Hepatocyte (in vitro differentiated cells): Measurements from ENCODE around the gene ST14. TPM values are rescaled to one million over a fixed set of nuclear protein-coding genes. Genes with fewer than 3 reads are reported as not detected.

Experiments used
- DNase-seq: peaks from one replicate; pipeline ENCODE4 v3.0.0-alpha.2; 2016; ENCODE audit warnings: low spot score
- H2AFZ ChIP-seq: fragments of 200-600 bp; sonication (generic); 2 replicates; pipeline ENCODE4 v1.6.0; 2016; ENCODE audit warnings: antibody characterized with exemption, mild to moderate bottlenecking
- H3K27ac ChIP-seq: fragments of 200-600 bp; sonication (generic); 2 replicates; pipeline ENCODE4 v1.5.1; 2016; ENCODE audit warnings: mild to moderate bottlenecking
- H3K27me3 ChIP-seq: fragments of 200-600 bp; sonication (generic); 2 replicates; pipeline ENCODE4 v1.6.1; 2016
- H3K36me3 ChIP-seq: fragments of 200-600 bp; sonication (generic); replicated peaks from 2 replicates; pipeline ENCODE4 v1.5.1; 2016; ENCODE audit warnings: low read depth; ENCODE audit not compliant: insufficient read depth
- H3K4me1 ChIP-seq: fragments of 200-600 bp; sonication (generic); 2 replicates; pipeline ENCODE4 v1.5.1; 2016; ENCODE audit warnings: mild to moderate bottlenecking, moderate library complexity; ENCODE audit not compliant: insufficient read depth
- H3K4me2 ChIP-seq: fragments of 200-600 bp; sonication (generic); 2 replicates; pipeline ENCODE4 v1.6.0; 2016
- H3K4me3 ChIP-seq: fragments of 200-600 bp; sonication (generic); 2 replicates; pipeline ENCODE4 v1.5.1; 2016; ENCODE audit warnings: mild to moderate bottlenecking
- H3K79me2 ChIP-seq: fragments of 200-600 bp; sonication (generic); 2 replicates; pipeline ENCODE4 v1.6.0; 2017; ENCODE audit warnings: mild to moderate bottlenecking
- H3K9me2 ChIP-seq: fragments of 200-600 bp; sonication (generic); replicated peaks from 2 replicates; pipeline ENCODE4 v1.6.0; 2017; ENCODE audit warnings: mild to moderate bottlenecking; ENCODE audit not compliant: insufficient read depth
- H3K9me3 ChIP-seq: fragments of 200-600 bp; sonication (generic); 2 replicates; pipeline ENCODE4 v1.5.1; 2016; ENCODE audit warnings: low read depth, mild to moderate bottlenecking
- H4K20me1 ChIP-seq: fragments of 200-600 bp; sonication (generic); 2 replicates; pipeline ENCODE4 v1.6.0; 2016; ENCODE audit warnings: mild to moderate bottlenecking; ENCODE audit not compliant: insufficient read depth, poor library complexity, severe bottlenecking
- CTCF ChIP-seq: fragments of 200-600 bp; sonication (generic); IDR thresholded peaks from 2 replicates; pipeline ENCODE4 v1.5.1; 2016; ENCODE audit warnings: antibody characterized with exemption, mild to moderate bottlenecking; ENCODE audit not compliant: poor library complexity
- EZH2 ChIP-seq: fragments of 200-600 bp; sonication (generic); IDR thresholded peaks from 2 replicates; pipeline ENCODE4 v1.6.1; 2016; ENCODE audit warnings: antibody characterized with exemption, mild to moderate bottlenecking, borderline replicate concordance
- EZH2phosphoT487 ChIP-seq: fragments of 200-600 bp; sonication (generic); IDR thresholded peaks from one replicate; pipeline ENCODE4 v1.6.1; 2018; ENCODE audit warnings: antibody characterized with exemption, mild to moderate bottlenecking, low read depth, moderate library complexity; ENCODE audit not compliant: unreplicated experiment, severe bottlenecking
- WGBS: methylation state at CpG from one replicate; pipeline ENCODE4 v1.1.6; 2016; ENCODE audit warnings: low lambda C conversion rate; ENCODE audit errors: missing lambda C conversion rate; 5-methylcytosine and 5-hydroxymethylcytosine counted together
- polyA plus RNA-seq: library from polyadenylated mRNA; unstranded; fragments of >200 nt; fragmentation: Nextera tagmentation; extraction: Ambion mirVana; gene quantifications from 2 replicates; pipeline ENCODE4 v1.2.1, GENCODE V29; 2016
- total RNA-seq: library from RNA; depleted of rRNA; stranded (reverse); fragments of >200 nt; gene quantifications from 2 replicates; pipeline ENCODE4 v1.2.3, GENCODE V29; 2014

Gene ST14
- total and polyA plus RNA-seq, 2 experiments from 2014 or later = 85.2 to 93.3 TPM

- Histone ChIP-seq H3K4me2 (no peak overlapping the region), H3K36me3 (no peaks in the 10 kb centered on the region), H3K4me1 (no peaks in the 10 kb centered on the region), H2AFZ (no peak overlapping the region), H3K4me3 (no peak overlapping the region), H3K27me3 (no peaks in the 10 kb centered on the region), H3K9me3 (no peaks in the 10 kb centered on the region), H3K27ac (no peak overlapping the region), H3K9me2 (no peaks in the 10 kb centered on the region), H4K20me1 (no peaks in the 10 kb centered on the region), H3K79me2 (peaks cover 4% of the 10 kb centered on the region)
- TF ChIP-seq EZH2 (no peak), CTCF (peak; percentile 87)
- DNase-seq = peak; percentile 83
- WGBS = 69% methylated on average over 9 of the region's 9 CpGs
Measured at GRCh38 chr11:130131961-130132850, 27.4 kb upstream of the ST14 start.

GRCh38 chr11:130133716-130134115 lies 25.9 kb upstream of the ST14 start:
- Histone ChIP-seq H4K20me1 (no peaks in the 10 kb centered on the region), H3K36me3 (no peaks in the 10 kb centered on the region), H2AFZ (no peak overlapping the region), H3K79me2 (peaks cover 7% of the 10 kb centered on the region), H3K27me3 (no peaks in the 10 kb centered on the region), H3K4me3 (no peak overlapping the region), H3K9me3 (no peaks in the 10 kb centered on the region), H3K4me2 (no peak overlapping the region), H3K27ac (no peak overlapping the region), H3K9me2 (no peaks in the 10 kb centered on the region), H3K4me1 (no peaks in the 10 kb centered on the region)
- no peak for DNase-seq
- 96% methylated on average over 8 of the region's 8 CpGs for WGBS
- TF ChIP-seq EZH2phosphoT487 = no peak
- no peak for TF ChIP-seq EZH2
- no peak for TF ChIP-seq CTCF

GRCh38 chr11:130136107-130136506 lies 23.5 kb upstream of the ST14 start:
- no peak overlapping the region for H2AFZ ChIP-seq
- no peak overlapping the region for H3K27ac ChIP-seq
- TF ChIP-seq EZH2 (no peak), CTCF (no peak), EZH2phosphoT487 (no peak)
- H3K36me3 ChIP-seq = no peaks in the 10 kb centered on the region
- WGBS = 84% methylated on average over 7 of the region's 7 CpGs
- no peaks in the 10 kb centered on the region for H3K9me2 ChIP-seq
- no peaks in the 10 kb centered on the region for H3K4me1 ChIP-seq
- H3K9me3 ChIP-seq = no peaks in the 10 kb centered on the region
- H3K27me3 ChIP-seq = no peaks in the 10 kb centered on the region
- no peak overlapping the region for H3K4me3 ChIP-seq
- no peaks in the 10 kb centered on the region for H4K20me1 ChIP-seq
- no peak for DNase-seq
- H3K4me2 ChIP-seq = no peak overlapping the region
- H3K79me2 ChIP-seq = peaks cover 10% of the 10 kb centered on the region
